Calu3 (cell line): Measurements from ENCODE around the gene ADGRE2. TPM values are rescaled to one million over a fixed set of nuclear protein-coding genes. Genes with fewer than 3 reads are reported as not detected.
A peak's percentile ranks its signal among the peaks of the same experiment; 100 is the strongest.

ENCODE experiments used
- BruUV-seq: library from RNA; stranded (reverse); fragments of 400-500 nt; replicated peaks from 2 replicates; lab custom pipeline; 2021; lab: Mats Ljungman, UMichigan
- CTCF ChIA-PET: fragments of 300-600 bp; sonication (Branson Sonifier 250); formaldehyde crosslinking; loops from one replicate; lab custom pipeline; 2022; ENCODE audit warnings: antibody characterized with exemption; lab: Charles Lee
- DNase-seq: peaks from one replicate; pipeline ENCODE4 v3.0.0; 2022
- H3K27ac Mint-ChIP-seq: one replicate; pipeline ENCODE4 v1.8.0; 2022; ENCODE audit warnings: mixed read lengths; ENCODE audit not compliant: unreplicated experiment
- H3K27me3 Mint-ChIP-seq: one replicate; pipeline ENCODE4 v1.8.0; 2022; ENCODE audit warnings: mixed read lengths; ENCODE audit not compliant: unreplicated experiment
- H3K36me3 Mint-ChIP-seq: one replicate; pipeline ENCODE4 v1.8.0; 2022; ENCODE audit warnings: mild to moderate bottlenecking, moderate library complexity, mixed read lengths; ENCODE audit not compliant: insufficient read depth, unreplicated experiment
- H3K4me1 Mint-ChIP-seq: one replicate; pipeline ENCODE4 v1.8.0; 2022; ENCODE audit warnings: mild to moderate bottlenecking, low read depth, mixed read lengths; ENCODE audit not compliant: unreplicated experiment
- H3K4me3 Mint-ChIP-seq: one replicate; pipeline ENCODE4 v1.8.0; 2022; ENCODE audit warnings: mild to moderate bottlenecking, low read depth, moderate library complexity, mixed read lengths; ENCODE audit not compliant: unreplicated experiment
- H3K9me3 Mint-ChIP-seq: one replicate; pipeline ENCODE4 v1.8.0; 2022; ENCODE audit warnings: low read depth, mixed read lengths; ENCODE audit not compliant: unreplicated experiment
- CTCF ChIP-seq: fragments of 200-600 bp; IDR thresholded peaks from one replicate; pipeline ENCODE4 v1.8.0; 2022; ENCODE audit warnings: antibody characterized with exemption; ENCODE audit not compliant: unreplicated experiment
- intact Hi-C: fragments of 100-400 bp; cut with micrococcal nuclease; formaldehyde crosslinking; loops from one replicate; pipeline ENCODE4 v1.10.0; 2022; ENCODE audit not compliant: unreplicated experiment
- total RNA-seq: library from RNA; stranded (reverse); gene quantifications from 2 replicates; pipeline ENCODE4 v1.2.3, GENCODE V29; 2022

Gene ADGRE2
- total RNA-seq, 1 experiment from 2014 or later = not detected

GRCh38 chr19:14694641-14695266 is 83.6 kb downstream of the ADGRE2 start:
- H3K4me1 Mint-ChIP-seq = no peaks in the 10 kb centered on the region
- peaks cover 7% of the 10 kb centered on the region for H3K36me3 Mint-ChIP-seq
- no peak for DNase-seq
- H3K4me3 Mint-ChIP-seq = no peak overlapping the region
- no peaks in the 10 kb centered on the region for H3K9me3 Mint-ChIP-seq
- intact Hi-C loops = no loop called here
- CTCF ChIA-PET = interaction anchor here (0.7 kb wide), 1 partner anchor 84 kb away, joined by 3 read pairs; no protein-coding TSS in a partner anchor
- H3K27me3 Mint-ChIP-seq = no peaks in the 10 kb centered on the region
- BruUV-seq = no TSS peak
- TF ChIP-seq CTCF = no peak
- no peak overlapping the region for H3K27ac Mint-ChIP-seq

GRCh38 chr19:14689598-14690503 is 88.5 kb downstream of the ADGRE2 start, which contains the start of gene ZNF333:
TSS of gene ZNF333 (plus strand) at chr19:14690048. CDS start at chr19:14693492, 3,444 bp downstream.
- intact Hi-C loops = no loop called here
- CTCF ChIA-PET = interaction anchor here (0.5 to 1.0 kb wide), 3 partner anchors 116 to 876 kb away, joined by 4 to 6 read pairs (median 4); no protein-coding TSS in a partner anchor
- TF ChIP-seq CTCF = no peak
- Mint-ChIP-seq H3K36me3 (peaks cover 11% of the 10 kb centered on the region), H3K27ac (peak within 1 kb of the TSS; percentile 69), H3K4me3 (peak within 1 kb of the TSS; percentile 73), H3K9me3 (no peaks in the 10 kb centered on the region), H3K27me3 (no peaks in the 10 kb centered on the region), H3K4me1 (no peaks in the 10 kb centered on the region)
- no TSS peak for BruUV-seq
- peak; percentile 95 for DNase-seq

- no peak overlapping the region for H3K4me3 Mint-ChIP-seq
These were observed 91.9 kb downstream of the ADGRE2 start for GRCh38 chr19:14686411-14686810.

More at GRCh38 chr19:14686411-14686810, 91.9 kb downstream of the ADGRE2 start:
- no peak for TF ChIP-seq CTCF
- Mint-ChIP-seq H3K27me3 (peaks cover 21% of the 10 kb centered on the region), H3K9me3 (no peaks in the 10 kb centered on the region), H3K4me1 (no peaks in the 10 kb centered on the region), H3K27ac (no peak overlapping the region), H3K36me3 (peaks cover 11% of the 10 kb centered on the region)
- intact Hi-C loops = loop anchor here (2.0 kb wide), 1 partner anchor 112 kb away; no protein-coding TSS in a partner anchor
- peak; percentile 13 for DNase-seq
- CTCF ChIA-PET = interaction anchor here (0.6 to 2.4 kb wide), 4 partner anchors 52 to 264 kb away, joined by 4 to 17 read pairs (median 4); partner anchors contain the start of gene NDUFB7
- BruUV-seq = no TSS peak
